Bronchial epithelial cell (primary cell): ENCODE measurements around the gene LIPC. TPM values are rescaled to one million over a fixed set of nuclear protein-coding genes. Genes with fewer than 3 reads are reported as not detected.

Experiments used
- DNase-seq: peaks from one replicate; pipeline ENCODE4 v3.0.0-alpha.2; 2010; ENCODE audit warnings: low read depth
- FAIRE-seq: peaks from 2 replicates; lab custom pipeline; 2011; peaks lifted over from hg19 to GRCh38; lab: Jason Lieb, UNC
- H3K27me3 ChIP-seq: 2 replicates; pipeline ENCODE4 v1.5.1; 2011; ENCODE audit warnings: low read length; ENCODE audit not compliant: control insufficient read depth, insufficient read depth
- H3K36me3 ChIP-seq: 2 replicates; pipeline ENCODE4 v1.5.1; 2011; ENCODE audit warnings: low read length; ENCODE audit not compliant: control insufficient read depth, insufficient read depth
- H3K4me3 ChIP-seq: 2 replicates; pipeline ENCODE4 v1.5.1; 2011; ENCODE audit warnings: mild to moderate bottlenecking, low read depth, low read length, control low read depth
- total RNA-seq: library from RNA; depleted of rRNA; stranded (reverse); fragments of >200 nt; gene quantifications from 2 replicates; pipeline ENCODE4 v1.2.1, GENCODE V29; 2014
- TF ChIP-seq, protein P1 (sequence below): IDR thresholded peaks from 2 replicates; pipeline ENCODE4 v1.5.1; 2011; ENCODE audit warnings: mild to moderate bottlenecking, moderate library complexity, low read length, control low read depth, inconsistent platforms; ENCODE audit not compliant: insufficient read depth, severe bottlenecking

LIPC gene
- total RNA-seq, 1 donor from 2014 or later = 0.26 TPM

GRCh38 chr15:58535337-58535736 is 103.5 kb downstream of the LIPC start:
- TF ChIP-seq, protein P1, sequence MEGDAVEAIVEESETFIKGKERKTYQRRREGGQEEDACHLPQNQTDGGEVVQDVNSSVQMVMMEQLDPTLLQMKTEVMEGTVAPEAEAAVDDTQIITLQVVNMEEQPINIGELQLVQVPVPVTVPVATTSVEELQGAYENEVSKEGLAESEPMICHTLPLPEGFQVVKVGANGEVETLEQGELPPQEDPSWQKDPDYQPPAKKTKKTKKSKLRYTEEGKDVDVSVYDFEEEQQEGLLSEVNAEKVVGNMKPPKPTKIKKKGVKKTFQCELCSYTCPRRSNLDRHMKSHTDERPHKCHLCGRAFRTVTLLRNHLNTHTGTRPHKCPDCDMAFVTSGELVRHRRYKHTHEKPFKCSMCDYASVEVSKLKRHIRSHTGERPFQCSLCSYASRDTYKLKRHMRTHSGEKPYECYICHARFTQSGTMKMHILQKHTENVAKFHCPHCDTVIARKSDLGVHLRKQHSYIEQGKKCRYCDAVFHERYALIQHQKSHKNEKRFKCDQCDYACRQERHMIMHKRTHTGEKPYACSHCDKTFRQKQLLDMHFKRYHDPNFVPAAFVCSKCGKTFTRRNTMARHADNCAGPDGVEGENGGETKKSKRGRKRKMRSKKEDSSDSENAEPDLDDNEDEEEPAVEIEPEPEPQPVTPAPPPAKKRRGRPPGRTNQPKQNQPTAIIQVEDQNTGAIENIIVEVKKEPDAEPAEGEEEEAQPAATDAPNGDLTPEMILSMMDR = no peak
- H3K36me3 ChIP-seq = no peaks in the 10 kb centered on the region

GRCh38 chr15:58535894-58536293 is 104.1 kb downstream of the LIPC start:
- Histone ChIP-seq H3K4me3 (no peak overlapping the region), H3K27me3 (no peaks in the 10 kb centered on the region), H3K36me3 (no peaks in the 10 kb centered on the region)
- FAIRE-seq (no peak), DNase-seq (no peak)
- TF ChIP-seq, protein P1 = no peak

More at GRCh38 chr15:58535337-58535736, 103.5 kb downstream of the LIPC start:
- FAIRE-seq = no peak
- no peak overlapping the region for H3K4me3 ChIP-seq
- DNase-seq = no peak
- no peaks in the 10 kb centered on the region for H3K27me3 ChIP-seq

DNA sequence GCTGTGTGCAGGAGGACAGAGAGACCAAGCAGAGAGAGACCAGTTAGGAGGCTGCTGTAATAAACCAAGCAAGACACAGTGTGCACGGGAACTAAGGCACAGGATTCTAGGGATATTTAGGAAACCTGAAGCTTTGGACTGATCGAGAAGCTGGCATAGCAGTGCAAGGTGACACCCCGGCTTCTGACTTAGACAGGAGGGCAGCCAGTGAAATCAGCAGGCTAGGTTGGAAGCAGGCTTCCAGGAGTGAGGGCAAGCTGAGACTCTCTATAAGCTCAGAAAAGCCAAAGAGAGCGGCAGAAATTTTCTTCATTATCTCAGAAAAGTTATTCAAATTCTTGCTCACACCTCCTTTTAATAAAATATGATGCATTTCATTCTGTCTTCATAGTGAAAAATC is 104.6 kb downstream of the LIPC start:
- no peak for DNase-seq
- no peak overlapping the region for H3K4me3 ChIP-seq
- H3K36me3 ChIP-seq = no peaks in the 10 kb centered on the region
- no peaks in the 10 kb centered on the region for H3K27me3 ChIP-seq
- no peak for FAIRE-seq
- TF ChIP-seq, protein P1 = no peak

- no peak for FAIRE-seq
- Histone ChIP-seq H3K27me3 (no peaks in the 10 kb centered on the region), H3K4me3 (no peak overlapping the region), H3K36me3 (no peaks in the 10 kb centered on the region)
- DNase-seq = no peak
- TF ChIP-seq, protein P1 = no peak
Measured at GRCh38 chr15:58537033-58537432, 105.2 kb downstream of the LIPC start.

GRCh38 chr15:58538225-58538727 is 106.5 kb downstream of the LIPC start:
- no peak for DNase-seq
- Histone ChIP-seq H3K4me3 (no peak overlapping the region), H3K36me3 (no peaks in the 10 kb centered on the region), H3K27me3 (no peaks in the 10 kb centered on the region)
- no peak for FAIRE-seq
- TF ChIP-seq, protein P1 = no peak

DNA sequence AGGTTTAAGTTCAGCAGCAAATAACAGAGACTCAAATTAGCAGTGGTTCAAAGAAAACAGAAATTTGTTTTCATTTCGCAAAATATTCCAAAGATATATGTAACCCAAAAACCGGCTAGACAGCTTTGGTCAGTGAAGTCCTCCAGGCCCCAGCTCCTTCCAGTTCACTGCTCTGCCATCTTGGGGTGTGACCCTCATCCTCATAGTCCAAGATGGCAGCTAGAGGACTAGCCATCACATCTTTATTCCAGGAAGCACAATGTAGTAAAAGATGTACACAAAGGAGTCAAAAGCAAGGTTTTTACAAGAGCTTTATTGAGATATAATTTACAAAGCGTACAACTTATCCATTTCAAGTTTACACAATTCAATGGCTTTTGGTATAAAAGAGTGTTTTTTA is 107.1 kb downstream of the LIPC start:
- no peaks in the 10 kb centered on the region for H3K27me3 ChIP-seq
- no peak for DNase-seq
- no peak for FAIRE-seq
- TF ChIP-seq, protein P1 = no peak
- H3K36me3 ChIP-seq = no peaks in the 10 kb centered on the region
- H3K4me3 ChIP-seq = no peak overlapping the region
